Measurements from ENCODE around the gene ZCCHC3.

Gene ZCCHC3

GRCh38 chr20:346640-347316 lies 49.4 kb downstream of the ZCCHC3 start, which contains the start of gene NRSN2:
TSS of gene NRSN2 (plus strand) at chr20:347111. CDS start at chr20:349644, 2,533 bp downstream.
- DNase-seq (ENCODE audit: low spot score): no peak

GRCh38 chr20:347317-347639 lies 49.9 kb downstream of the ZCCHC3 start:
- DNase-seq (ENCODE audit: low spot score): no peak

- peak; percentile 72 for DNase-seq (ENCODE audit: low spot score)
Measured at GRCh38 chr20:347640-348484, 50.5 kb downstream of the ZCCHC3 start.

GRCh38 chr20:348972-349841 lies 51.8 kb downstream of the ZCCHC3 start:
- no peak for DNase-seq (ENCODE audit: low spot score)
